G401.6 (cell line): ENCODE measurements around the gene CDK5RAP2.
"Not testable (repeated sequence)": the region's sequence is repeated elsewhere in the genome, so short reads cannot be mapped to it uniquely, and the experiment has no call there.

Source experiments
- FAIRE-seq: peaks from 2 replicates; lab custom pipeline; 2012; peaks lifted over from hg19 to GRCh38; lab: Jason Lieb, UNC

CDK5RAP2 gene

GRCh38 chr9:120580051-120580896, at the start of gene CDK5RAP2:
CDK5RAP2 (minus strand) TSS chr9:120580167; CDS start chr9:120579978, 189 bp downstream.
- peak; percentile 96 for FAIRE-seq

- FAIRE-seq, result not testable (repeated sequence)
Measured at GRCh38 chr9:120628925-120629497, 49.0 kb upstream of the CDK5RAP2 start.

- no peak for FAIRE-seq
Measured at GRCh38 chr9:120628207-120628924, 48.4 kb upstream of the CDK5RAP2 start.

DNA sequence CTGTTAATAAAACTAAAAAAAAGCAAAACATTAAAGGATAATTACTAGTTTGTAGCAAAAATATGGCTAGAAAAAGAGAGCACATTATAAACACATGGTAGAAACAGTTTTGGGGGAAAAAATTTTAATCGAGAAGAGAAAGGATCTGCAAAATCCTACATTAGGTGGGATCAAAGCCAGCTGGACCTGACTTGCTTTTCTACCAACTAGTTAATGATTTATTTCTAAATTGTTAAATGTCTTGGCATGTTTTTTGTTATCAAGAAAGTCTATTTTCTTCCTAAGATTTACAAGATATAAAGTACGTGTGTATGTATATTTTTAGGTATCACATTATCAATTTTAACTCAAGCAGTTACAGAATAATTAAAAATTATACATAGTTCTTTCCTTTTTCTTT, 47.1 kb upstream of the CDK5RAP2 start:
- no peak for FAIRE-seq

GRCh38 chr9:120626512-120626911, 46.5 kb upstream of the CDK5RAP2 start:
- no peak for FAIRE-seq

- no peak for FAIRE-seq
Measured at GRCh38 chr9:120625222-120625621, 45.3 kb upstream of the CDK5RAP2 start.

GRCh38 chr9:120622790-120623189, 42.8 kb upstream of the CDK5RAP2 start:
- FAIRE-seq, result no peak

GRCh38 chr9:120621941-120622340, 42.0 kb upstream of the CDK5RAP2 start:
- FAIRE-seq, result no peak

- peak; percentile 96 for FAIRE-seq
Measured at GRCh38 chr9:120619751-120620655, 40.0 kb upstream of the CDK5RAP2 start.

- FAIRE-seq, result no peak
Measured at GRCh38 chr9:120616966-120617935, 37.3 kb upstream of the CDK5RAP2 start.

- peak; percentile 72 for FAIRE-seq
Measured at GRCh38 chr9:120612218-120612617, 32.3 kb upstream of the CDK5RAP2 start.

DNA sequence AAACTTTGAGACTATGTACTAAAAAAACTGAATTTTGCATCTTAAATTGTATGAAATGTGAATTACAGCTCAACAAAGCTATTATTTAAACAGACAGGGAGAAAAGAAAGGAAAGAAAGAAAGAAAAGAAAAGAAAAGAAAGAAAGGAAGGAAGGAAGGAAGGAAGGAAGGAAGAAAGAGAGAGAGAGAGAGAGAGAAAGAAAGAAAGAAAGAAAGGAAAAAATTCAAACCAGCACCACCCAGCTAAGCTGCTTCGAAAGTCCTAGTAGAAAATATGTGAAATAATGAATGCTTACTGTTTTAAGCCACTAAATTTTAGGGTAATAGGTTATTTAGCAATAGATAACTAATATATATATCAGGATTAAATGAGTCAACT, 31.7 kb upstream of the CDK5RAP2 start:
- no peak for FAIRE-seq

- peak; percentile 53 for FAIRE-seq
Measured at GRCh38 chr9:120610975-120611689, 31.2 kb upstream of the CDK5RAP2 start.

DNA sequence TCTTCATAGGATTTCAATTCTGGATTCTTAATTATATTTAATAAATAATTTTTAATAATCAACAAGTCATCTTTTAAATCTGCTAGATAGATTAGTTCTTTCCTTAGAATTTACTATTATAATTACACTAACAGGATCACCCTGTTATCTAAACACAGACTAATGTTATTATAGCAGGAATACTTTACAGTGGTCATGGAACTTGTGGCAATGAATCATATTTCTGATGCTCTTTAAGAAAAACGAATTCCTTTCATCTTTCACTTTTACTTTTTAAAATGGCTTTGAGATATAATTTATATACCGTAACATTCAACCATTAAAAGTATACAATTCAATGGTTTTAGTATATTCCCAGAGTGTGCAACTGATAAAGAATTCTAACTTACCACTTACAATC, 29.7 kb upstream of the CDK5RAP2 start:
- no peak for FAIRE-seq

GRCh38 chr9:120608421-120608820, 28.5 kb upstream of the CDK5RAP2 start:
- no peak for FAIRE-seq

GRCh38 chr9:120603591-120603990, 23.6 kb upstream of the CDK5RAP2 start:
- FAIRE-seq, result no peak

DNA sequence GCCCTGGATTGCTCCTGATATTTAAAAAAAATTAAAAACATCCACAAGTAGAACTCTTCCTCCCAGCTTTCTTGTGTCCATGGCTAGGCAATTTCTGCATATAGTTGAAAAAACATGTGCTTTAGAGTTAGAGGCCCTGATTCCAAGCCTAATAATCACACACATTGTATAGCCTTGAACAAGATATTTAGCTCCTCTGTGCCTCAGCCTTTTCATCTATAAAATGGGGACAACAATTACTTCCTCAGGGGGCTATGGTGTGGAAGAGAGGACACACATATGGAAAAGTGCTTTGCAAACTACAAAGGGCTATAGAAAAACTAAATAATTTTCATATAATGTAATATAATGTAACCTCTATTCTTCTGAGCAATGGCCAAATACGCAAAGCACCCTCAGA, 23.0 kb upstream of the CDK5RAP2 start:
- FAIRE-seq, result no peak

- FAIRE-seq, result no peak
Measured at GRCh38 chr9:120593955-120594277, 13.9 kb upstream of the CDK5RAP2 start.

DNA sequence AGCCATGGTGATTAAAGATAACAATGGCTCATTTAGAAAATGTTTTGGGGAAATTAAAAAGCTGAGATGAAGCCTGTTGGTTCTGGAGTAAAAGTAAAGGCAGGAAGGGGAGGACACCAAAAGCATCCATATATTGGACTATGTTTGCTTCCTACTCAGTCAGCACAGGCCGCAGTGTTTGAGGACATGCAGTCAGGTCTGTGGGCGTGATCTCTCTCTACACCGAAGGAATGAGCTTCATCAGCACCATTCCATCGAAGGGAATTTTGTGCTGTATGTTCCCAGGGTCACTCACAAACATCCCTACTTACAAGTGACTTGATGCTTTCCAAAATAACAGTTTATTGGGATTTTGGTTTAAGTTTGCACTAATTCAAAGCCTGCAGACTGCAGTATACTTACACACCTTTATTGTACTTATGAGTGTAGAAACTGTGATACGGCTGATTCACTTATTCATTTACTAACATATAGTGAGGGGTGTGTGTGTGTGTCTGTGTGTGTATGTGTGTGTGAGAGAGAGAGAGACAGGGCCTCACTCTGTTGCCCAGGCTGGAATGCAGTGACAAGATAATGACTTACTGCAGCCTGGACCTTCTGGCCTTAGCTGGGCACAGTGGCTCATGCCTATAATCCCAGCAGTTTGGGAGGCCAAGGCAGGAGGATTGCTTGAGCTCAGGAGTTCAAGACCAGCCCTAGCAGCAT, 13.4 kb upstream of the CDK5RAP2 start:
- FAIRE-seq, result no peak

DNA sequence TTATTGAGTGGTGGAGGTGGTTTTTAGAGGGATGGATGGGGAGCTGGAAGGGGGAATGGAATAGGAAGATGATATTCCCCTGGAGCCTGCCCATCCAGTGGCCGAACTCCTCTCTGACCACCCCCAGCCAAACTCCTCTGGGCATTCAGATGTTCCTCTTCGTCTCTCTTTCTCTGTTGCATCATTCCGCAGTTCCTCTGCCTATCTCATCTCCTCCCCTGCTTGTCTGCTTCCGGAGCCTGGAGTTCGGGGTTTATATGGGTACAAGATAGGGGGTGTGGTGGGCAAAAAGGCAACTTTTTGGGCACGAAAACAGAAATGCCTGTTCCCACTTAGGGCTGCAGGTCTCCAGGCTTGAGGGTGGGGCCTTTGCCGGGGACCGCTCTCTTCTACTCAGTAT, 12.2 kb upstream of the CDK5RAP2 start:
- no peak for FAIRE-seq
